Measurements from ENCODE around the gene CCL27. TPM values are rescaled to one million over a fixed set of nuclear protein-coding genes. Genes with fewer than 3 reads are reported as not detected.
"Not testable (repeated sequence)": the region's sequence is repeated elsewhere in the genome, so short reads cannot be mapped to it uniquely, and the experiment has no call there.

Gene CCL27
- total RNA-seq, 2 donors from 2014 or later: not detected

DNA sequence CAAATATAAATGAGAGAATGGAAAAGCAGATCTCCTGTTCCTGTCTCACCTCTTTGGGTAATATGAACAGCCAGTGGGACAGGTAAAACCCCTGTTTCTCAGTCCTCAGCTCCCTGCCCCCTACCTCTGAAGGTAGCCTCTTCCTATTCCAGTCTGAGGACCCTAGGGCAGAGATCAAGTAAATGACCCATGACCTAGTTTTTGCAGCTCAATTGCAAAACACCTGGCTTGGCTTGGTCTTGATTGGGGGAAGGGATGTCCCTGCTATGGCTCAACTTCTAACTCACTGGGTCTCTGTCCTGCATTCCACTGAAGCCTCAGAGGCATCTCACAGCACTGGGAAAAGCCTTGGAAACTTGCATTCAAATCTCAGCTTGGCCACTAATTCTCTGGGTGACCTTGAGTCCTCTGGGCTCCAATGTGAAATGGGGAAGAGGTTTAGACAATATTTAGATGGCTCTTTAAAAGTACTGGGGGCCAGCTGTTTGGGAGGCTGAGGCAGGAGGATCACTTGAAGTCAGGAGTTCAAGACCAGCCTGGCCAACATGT, 17.6 kb downstream of the CCL27 start:
- no peaks in the 10 kb centered on the region for H3K36me3 ChIP-seq (replicated peaks in 1 of 2; ENCODE audit: insufficient read depth in 1 of 2, low read depth in 2 of 2)
- H3K9me3 ChIP-seq: no peaks in the 10 kb centered on the region
- ATAC-seq (no peak), DNase-seq (no peak)
- peaks cover 39% of the 10 kb centered on the region for H3K4me1 ChIP-seq
- no peak for TF ChIP-seq POLR2A (IDR thresholded peaks at IDR 0.05)
- TF ChIP-seq, protein P1, sequence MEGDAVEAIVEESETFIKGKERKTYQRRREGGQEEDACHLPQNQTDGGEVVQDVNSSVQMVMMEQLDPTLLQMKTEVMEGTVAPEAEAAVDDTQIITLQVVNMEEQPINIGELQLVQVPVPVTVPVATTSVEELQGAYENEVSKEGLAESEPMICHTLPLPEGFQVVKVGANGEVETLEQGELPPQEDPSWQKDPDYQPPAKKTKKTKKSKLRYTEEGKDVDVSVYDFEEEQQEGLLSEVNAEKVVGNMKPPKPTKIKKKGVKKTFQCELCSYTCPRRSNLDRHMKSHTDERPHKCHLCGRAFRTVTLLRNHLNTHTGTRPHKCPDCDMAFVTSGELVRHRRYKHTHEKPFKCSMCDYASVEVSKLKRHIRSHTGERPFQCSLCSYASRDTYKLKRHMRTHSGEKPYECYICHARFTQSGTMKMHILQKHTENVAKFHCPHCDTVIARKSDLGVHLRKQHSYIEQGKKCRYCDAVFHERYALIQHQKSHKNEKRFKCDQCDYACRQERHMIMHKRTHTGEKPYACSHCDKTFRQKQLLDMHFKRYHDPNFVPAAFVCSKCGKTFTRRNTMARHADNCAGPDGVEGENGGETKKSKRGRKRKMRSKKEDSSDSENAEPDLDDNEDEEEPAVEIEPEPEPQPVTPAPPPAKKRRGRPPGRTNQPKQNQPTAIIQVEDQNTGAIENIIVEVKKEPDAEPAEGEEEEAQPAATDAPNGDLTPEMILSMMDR (IDR thresholded peaks at IDR 0.05): no peak
- no peaks in the 10 kb centered on the region for H3K27me3 ChIP-seq
- H3K27ac ChIP-seq: peak overlapping the region in 1 of 4 donors; percentile 49
- H3K4me3 ChIP-seq: no peak overlapping the region
- intact Hi-C loops (cut with DNase I): no loop called here

GRCh38 chr9:34642679-34643078, 19.8 kb downstream of the CCL27 start:
- DNase-seq: no peak
- ATAC-seq: no peak
- peaks cover 38% of the 10 kb centered on the region for H3K4me1 ChIP-seq
- H3K27me3 ChIP-seq: no peaks in the 10 kb centered on the region
- H3K9me3 ChIP-seq: no peaks in the 10 kb centered on the region
- no peak overlapping the region for H3K27ac ChIP-seq
- no peak for TF ChIP-seq POLR2A (IDR thresholded peaks at IDR 0.05)
- TF ChIP-seq, protein P1 (IDR thresholded peaks at IDR 0.05): no peak
- 100% methylated on average over 1 of the region's 1 CpG for WGBS, 2 donors
- H3K36me3 ChIP-seq (replicated peaks in 1 of 2; ENCODE audit: insufficient read depth in 1 of 2, low read depth in 2 of 2): no peaks in the 10 kb centered on the region
- no peak overlapping the region for H3K4me3 ChIP-seq
- intact Hi-C loops (cut with DNase I): no loop called here

GRCh38 chr9:34639322-34639721, 23.1 kb downstream of the CCL27 start:
- ATAC-seq; DNase-seq; intact Hi-C loops (cut with DNase I); H3K4me3 ChIP-seq; H3K27ac ChIP-seq; H3K9me3 ChIP-seq; H3K27me3 ChIP-seq; H3K36me3 ChIP-seq (replicated peaks in 1 of 2; ENCODE audit: insufficient read depth in 1 of 2, low read depth in 2 of 2): not testable (repeated sequence)
- 86 to 97% methylated on average over 7 to 8 of the region's 8 CpGs for WGBS, 2 donors
- H3K4me1 ChIP-seq: peaks cover 29% of the 10 kb centered on the region

DNA sequence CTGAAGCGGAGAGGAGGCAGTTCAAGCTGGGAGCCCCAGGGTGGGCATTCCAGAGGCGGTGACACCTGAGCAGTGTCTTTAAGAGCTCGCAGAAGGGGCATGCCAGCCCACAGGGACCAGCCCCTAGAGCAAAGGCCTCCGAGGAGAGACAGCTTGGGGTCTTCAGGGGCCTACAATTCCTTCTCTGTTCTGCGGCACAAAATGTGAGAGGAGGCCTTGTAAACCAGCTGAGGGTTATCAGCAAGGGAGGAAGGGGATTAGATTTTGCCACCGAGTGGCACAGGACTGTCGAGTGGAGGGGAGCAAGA, 24.4 kb downstream of the CCL27 start:
- H3K27ac ChIP-seq: peak overlapping the region; percentile 71 to 84 (median 79)
- ATAC-seq (no peak), DNase-seq (no peak)
- H3K9me3 ChIP-seq: no peaks in the 10 kb centered on the region
- peaks cover 28% of the 10 kb centered on the region for H3K4me1 ChIP-seq
- H3K36me3 ChIP-seq (replicated peaks in 1 of 2; ENCODE audit: insufficient read depth in 1 of 2, low read depth in 2 of 2): no peaks in the 10 kb centered on the region
- H3K4me3 ChIP-seq: peak overlapping the region; percentile 32 to 48
- intact Hi-C loops (cut with DNase I): no loop called here
- no peaks in the 10 kb centered on the region for H3K27me3 ChIP-seq
- peak in 1 of 3 donors; percentile 22 for TF ChIP-seq POLR2A (IDR thresholded peaks at IDR 0.05)
- TF ChIP-seq, protein P1 (IDR thresholded peaks at IDR 0.05): no peak
- 5 to 15% methylated on average over 7 of the region's 7 CpGs for WGBS, 2 donors

DNA sequence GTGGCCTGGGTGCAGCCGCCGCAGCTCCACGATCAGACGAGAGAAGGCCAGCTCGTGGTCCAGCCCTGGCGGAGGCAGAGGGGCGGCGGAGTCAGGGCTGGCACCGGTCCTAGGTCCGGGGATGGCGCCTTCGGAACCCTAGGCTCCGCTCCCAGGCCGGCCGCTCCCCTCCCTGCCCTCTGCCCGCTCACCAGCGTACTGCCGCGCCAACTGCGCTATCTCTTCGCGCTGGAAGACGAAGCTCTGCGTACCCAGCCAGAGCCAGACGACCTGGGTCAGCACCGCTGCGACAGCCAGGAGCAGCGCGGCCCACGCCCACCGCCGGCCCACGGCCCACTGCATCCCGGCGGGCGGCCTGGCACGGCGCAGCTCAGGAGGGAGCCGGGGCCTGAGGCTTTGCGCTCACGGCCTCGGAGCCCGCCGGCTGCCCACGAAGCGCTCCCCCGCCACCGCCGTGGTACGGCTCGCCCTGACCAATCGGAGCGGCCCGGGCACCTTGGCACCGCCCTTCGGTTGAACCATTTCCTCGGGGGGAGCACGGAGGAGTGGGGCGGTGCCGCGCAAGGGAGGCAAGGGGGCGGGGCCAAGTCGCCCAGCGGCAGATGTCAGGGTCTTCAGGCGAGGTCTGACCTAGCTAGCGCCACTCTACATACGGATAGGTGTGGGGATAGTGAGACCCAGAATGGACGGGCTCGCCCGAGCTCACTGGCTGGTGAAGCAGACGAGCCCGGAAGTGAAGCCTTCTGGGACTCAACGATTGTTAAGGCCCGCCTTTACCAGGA, 24.9 kb downstream of the CCL27 start, which contains the start of gene SIGMAR1:
SIGMAR1 (minus strand) TSS at position 432 of the 782 bp plus-strand sequence; CDS start at position 342, 90 bp downstream.
- H3K27ac ChIP-seq: peak within 1 kb of the TSS; percentile 71 to 84 (median 79)
- H3K27me3 ChIP-seq: no peaks in the 10 kb centered on the region
- DNase-seq (peak; percentile 93 to 95 (median 94)), ATAC-seq (peak; percentile 97)
- H3K4me3 ChIP-seq: peak within 1 kb of the TSS; percentile 32 to 48
- WGBS, 2 donors: 0 to 1% methylated on average over 4 to 46 of the region's 74 CpGs
- H3K36me3 ChIP-seq (replicated peaks in 1 of 2; ENCODE audit: insufficient read depth in 1 of 2, low read depth in 2 of 2): no peaks in the 10 kb centered on the region
- H3K4me1 ChIP-seq: peaks cover 28% of the 10 kb centered on the region
- no peaks in the 10 kb centered on the region for H3K9me3 ChIP-seq
- TF ChIP-seq, protein P1 (IDR thresholded peaks at IDR 0.05): peak in 1 of 7 experiments; percentile 28
- TF ChIP-seq POLR2A (IDR thresholded peaks at IDR 0.05): peak; percentile 75 to 79 (median 75)
- intact Hi-C loops (cut with DNase I): no loop called here
